Transverse colon (tissue), 4 donors: Measurements from ENCODE around the gene ACLY. TPM values are rescaled to one million over a fixed set of nuclear protein-coding genes. Genes with fewer than 3 reads are reported as not detected.

Experiments
- DNase-seq: peaks from one replicate; pipeline ENCODE4 v3.0.0-alpha.2; 2019
- H3K27ac ChIP-seq, 4 donors: fragments of 200-600 bp; sonication (generic); 2 replicates each; pipeline ENCODE4 v1.5.1; 2016 to 2018; ENCODE audit warnings: inconsistent platforms in 4 of 4
- H3K27me3 ChIP-seq: fragments of 200-600 bp; sonication (generic); 2 replicates; pipeline ENCODE4 v1.5.1; 2017; ENCODE audit warnings: inconsistent platforms
- H3K36me3 ChIP-seq, 4 donors: fragments of 200-600 bp; sonication (generic); 2 replicates each; pipeline ENCODE4 v1.5.1; 2017 to 2019; ENCODE audit warnings: inconsistent platforms in 4 of 4
- H3K4me1 ChIP-seq, 4 donors: fragments of 200-600 bp; sonication (generic); 2 replicates each; pipeline ENCODE4 v1.5.1; 2017 to 2020; ENCODE audit warnings: inconsistent platforms in 4 of 4
- H3K4me3 ChIP-seq, 4 donors: fragments of 200-600 bp; sonication (generic); 1 replicate in 1 of 4; 2 replicates in 3 of 4; pipeline versions ENCODE4 v1.5.1 to v1.6.1; 2017 to 2019; ENCODE audit warnings: inconsistent platforms in 4 of 4
- H3K9me3 ChIP-seq, 2 donors: fragments of 200-600 bp; sonication (generic); 2 replicates each; pipeline ENCODE4 v1.5.1; 2017 to 2019; ENCODE audit warnings: inconsistent platforms in 2 of 2
- CTCF ChIP-seq, 5 experiments: fragments of 200-600 bp in 3 of 5; fragments of 450-650 bp in 2 of 5; sonication (generic) in 3 of 5; IDR thresholded peaks; 1 replicate in 2 of 5; 2 replicates in 3 of 5; pipeline ENCODE4 v1.5.1; 2016 to 2017; ENCODE audit warnings: antibody characterized with exemption in 5 of 5, inconsistent platforms in 3 of 5, mild to moderate bottlenecking in 2 of 5, moderate library complexity in 1 of 5
- EP300 ChIP-seq: sonication (generic); formaldehyde crosslinking; IDR thresholded peaks from one replicate; pipeline ENCODE4 v1.6.1; 2017; ENCODE audit warnings: antibody characterized with exemption, low read depth
- POLR2A ChIP-seq: fragments of 450-650 bp; IDR thresholded peaks from one replicate; pipeline ENCODE4 v1.6.1; 2016; ENCODE audit warnings: antibody characterized with exemption, mild to moderate bottlenecking, moderate library complexity
- POLR2AphosphoS5 ChIP-seq, 3 donors: sonication (generic); formaldehyde crosslinking; IDR thresholded peaks; one replicate each; pipeline ENCODE4 v1.6.1; 2016; ENCODE audit warnings: antibody characterized with exemption in 3 of 3
- WGBS, 2 donors: methylation state at CpG; one replicate each; pipeline ENCODE4 v1.1.5; 2018; ENCODE audit warnings: low coverage in 1 of 2; 5-methylcytosine and 5-hydroxymethylcytosine counted together
- in situ Hi-C, 4 donors: fragments of 200-750 bp; cut with MboI; loops; one replicate each; pipeline versions ENCODE4 v1.15.0 to v1.15.1; 2017; ENCODE audit warnings: low sequenced_read_pairs in 3 of 4, low pct_ligation_motif_present in 1 of 4, low pct_unique_long_range_greater_than_20kb in 1 of 4
- intact Hi-C: fragments of 100-400 bp; cut with DNase I; formaldehyde crosslinking; loops from one replicate; pipeline ENCODE4 v1.15.1; 2023; ENCODE audit warnings: low total_unique reads
- total RNA-seq, 4 donors: library from RNA; depleted of rRNA; stranded (reverse); fragments of >200 nt; gene quantifications; one replicate each; pipeline ENCODE4 v1.1.0, GENCODE V29; 2016

ACLY gene
- total RNA-seq, 4 donors from 2014 or later = 39.2 to 69.2 (median 51.9) TPM

GRCh38 chr17:41869426-41869825 is 49.3 kb downstream of the ACLY start:
- Histone ChIP-seq H3K4me3 (no peak overlapping the region), H3K9me3 (no peaks in the 10 kb centered on the region), H3K36me3 (peaks cover 0 to 28% (median 11%) of the 10 kb centered on the region in 4 donors), H3K27me3 (no peaks in the 10 kb centered on the region), H3K4me1 (peaks cover 0 to 3% (median 3%) of the 10 kb centered on the region in 4 donors), H3K27ac (no peak overlapping the region)
- DNase-seq = no peak
- in situ Hi-C loops (no loop called here), intact Hi-C loops (no loop called here)
- TF ChIP-seq POLR2A = no peak
- TF ChIP-seq EP300 = no peak
- no peak for TF ChIP-seq CTCF (IDR thresholded peaks at IDR 0.05)
- no peak for TF ChIP-seq POLR2AphosphoS5 (IDR thresholded peaks at IDR 0.05)
- WGBS, 2 donors = 41 to 73% methylated on average over 5 to 9 of the region's 9 CpGs

GRCh38 chr17:41868568-41868967 is 50.2 kb downstream of the ACLY start:
- TF ChIP-seq POLR2A = no peak
- TF ChIP-seq CTCF (IDR thresholded peaks at IDR 0.05) = no peak
- TF ChIP-seq EP300 = no peak
- no peak for TF ChIP-seq POLR2AphosphoS5 (IDR thresholded peaks at IDR 0.05)
- no peak for DNase-seq
- in situ Hi-C loops = no loop called here
- H3K4me3 ChIP-seq = no peak overlapping the region
- H3K27me3 ChIP-seq = no peaks in the 10 kb centered on the region
- peaks cover 8 to 11% (median 11%) of the 10 kb centered on the region in 4 donors for H3K4me1 ChIP-seq
- no peak overlapping the region for H3K27ac ChIP-seq
- H3K9me3 ChIP-seq = no peaks in the 10 kb centered on the region
- H3K36me3 ChIP-seq = peaks cover 0 to 23% (median 8%) of the 10 kb centered on the region in 4 donors
- intact Hi-C loops = no loop called here
- WGBS, 2 donors = 50 to 66% methylated on average over 2 to 3 of the region's 3 CpGs

- H3K4me3 ChIP-seq = peak overlapping the region in 3 of 4 donors; percentile 87 to 100 (median 87)
- no peaks in the 10 kb centered on the region for H3K27me3 ChIP-seq
- H3K36me3 ChIP-seq = peaks cover 0 to 10% (median 3%) of the 10 kb centered on the region in 4 donors
- H3K9me3 ChIP-seq = no peaks in the 10 kb centered on the region
- no peak for DNase-seq
- TF ChIP-seq POLR2A (no peak), EP300 (no peak), CTCF (IDR thresholded peaks at IDR 0.05) (no peak), POLR2AphosphoS5 (IDR thresholded peaks at IDR 0.05) (no peak)
- intact Hi-C loops (no loop called here), in situ Hi-C loops (no loop called here)
- H3K27ac ChIP-seq = peak overlapping the region; percentile 94 to 98 (median 94)
- WGBS, 2 donors = 0 to 1% methylated on average over 7 to 9 of the region's 10 CpGs
- peaks cover 12 to 37% (median 19%) of the 10 kb centered on the region in 4 donors for H3K4me1 ChIP-seq
Observed at GRCh38 chr17:41865596-41865893, 53.2 kb downstream of the ACLY start.

- Histone ChIP-seq H3K36me3 (peaks cover 0 to 10% (median 3%) of the 10 kb centered on the region in 4 donors), H3K4me3 (peak within 1 kb of the TSS; percentile 70 to 100 (median 87)), H3K4me1 (peaks cover 12 to 37% (median 19%) of the 10 kb centered on the region in 4 donors), H3K27me3 (no peaks in the 10 kb centered on the region), H3K27ac (peak within 1 kb of the TSS; percentile 94 to 98 (median 94)), H3K9me3 (no peaks in the 10 kb centered on the region)
- peak; percentile 93 for DNase-seq
- in situ Hi-C loops (no loop called here), intact Hi-C loops (no loop called here)
- TF ChIP-seq CTCF (IDR thresholded peaks at IDR 0.05) = peak in 1 of 5 experiments; percentile 11
- TF ChIP-seq POLR2A = peak; percentile 86
- TF ChIP-seq POLR2AphosphoS5 (IDR thresholded peaks at IDR 0.05) = peak; percentile 83 to 94 (median 90)
- TF ChIP-seq EP300 = no peak
- WGBS, 2 donors = 1% methylated on average over 57 of the region's 90 CpGs; no CpG with 5 or more reads in 1 of the 2 donors
Observed at GRCh38 chr17:41864836-41865595, 53.7 kb downstream of the ACLY start, which contains the start of gene KLHL11. KLHL11 (minus strand) TSS chr17:41865423; CDS start chr17:41865370, 53 bp downstream.
